NCI-H1105 treated with DMSO at 0.1 percent for 48 hours (cell line): ENCODE results near the gene C11orf71.

ENCODE experiments used
- DNase-seq: peaks from one replicate; lab custom pipeline; 2025; lab: John Stamatoyannopoulos, UW

Gene C11orf71

DNA sequence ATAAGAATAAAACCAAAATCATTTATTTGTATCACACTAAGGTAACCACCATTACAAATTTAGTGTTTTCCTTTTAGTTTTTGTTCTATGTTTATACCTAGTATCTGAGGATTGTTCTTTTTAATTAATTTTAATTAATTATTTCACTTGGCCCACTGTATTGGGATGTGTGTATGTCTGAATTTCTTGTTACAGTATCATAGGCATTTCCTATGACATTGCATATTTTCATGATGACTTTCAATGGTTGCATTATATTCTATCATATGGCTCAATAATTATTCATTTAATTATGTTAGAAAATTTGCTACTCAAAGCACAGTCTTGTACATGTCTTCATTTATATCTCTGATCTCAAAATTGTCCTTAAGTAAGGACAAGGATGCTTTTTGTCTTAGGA, 41.0 kb downstream of the C11orf71 start:
- DNase-seq, result no peak

DNA sequence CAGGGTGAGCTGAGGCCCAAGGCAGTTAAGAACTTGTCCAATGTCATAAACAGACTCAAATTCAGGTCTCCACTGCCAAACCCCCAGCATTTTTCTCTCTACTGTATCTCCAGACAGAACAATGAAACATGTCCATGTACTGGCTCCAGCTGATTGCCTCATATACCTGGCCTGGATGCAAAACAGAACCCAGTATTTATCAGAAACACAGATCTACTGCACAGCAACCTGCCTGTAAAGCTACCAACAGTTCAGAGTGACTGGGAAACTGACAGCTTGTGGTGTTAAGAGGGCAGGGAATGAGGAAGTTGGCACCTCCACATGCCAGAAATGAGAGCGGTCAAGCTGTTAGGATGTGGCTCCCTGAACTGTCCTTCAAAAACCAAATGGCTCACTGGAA, 41.6 kb downstream of the C11orf71 start:
- no peak for DNase-seq

DNA sequence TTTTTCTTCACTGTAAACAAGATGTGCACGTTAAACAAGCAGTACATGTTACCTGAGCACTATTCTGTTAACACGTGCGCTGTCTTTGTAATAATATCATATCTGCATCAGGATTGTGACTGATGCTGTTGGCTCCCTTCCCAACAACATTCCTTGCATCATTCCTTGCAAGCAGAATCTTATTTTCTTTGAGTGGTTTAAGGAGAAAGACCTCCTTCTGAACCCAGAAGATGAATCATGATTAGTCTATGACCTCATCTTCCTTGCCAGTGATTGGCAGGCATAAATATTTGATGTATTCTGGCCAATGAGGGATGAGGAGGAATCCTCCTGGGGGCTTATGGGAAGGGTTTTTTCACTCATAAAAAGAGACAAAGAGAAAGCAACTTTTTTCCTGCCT, 46.2 kb downstream of the C11orf71 start:
- DNase-seq, result no peak

DNA sequence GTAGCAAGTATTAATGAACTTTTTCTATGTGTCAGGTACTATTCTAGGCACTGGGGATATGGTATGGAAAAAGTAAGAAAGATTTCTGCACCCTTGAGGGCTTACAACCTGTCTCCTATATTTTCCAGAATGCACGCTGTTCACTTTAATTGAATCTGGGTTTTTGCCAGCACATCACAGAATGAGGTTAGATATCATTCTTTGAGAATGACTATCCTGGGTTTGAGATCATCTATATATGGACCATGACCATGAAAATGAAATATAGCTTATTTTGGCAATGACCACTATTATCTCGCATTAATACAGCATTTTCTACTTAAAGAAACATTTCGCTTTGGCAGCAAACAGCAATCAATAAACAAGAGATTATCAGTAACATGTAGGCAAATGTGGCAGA, 46.9 kb downstream of the C11orf71 start:
- no peak for DNase-seq

DNA sequence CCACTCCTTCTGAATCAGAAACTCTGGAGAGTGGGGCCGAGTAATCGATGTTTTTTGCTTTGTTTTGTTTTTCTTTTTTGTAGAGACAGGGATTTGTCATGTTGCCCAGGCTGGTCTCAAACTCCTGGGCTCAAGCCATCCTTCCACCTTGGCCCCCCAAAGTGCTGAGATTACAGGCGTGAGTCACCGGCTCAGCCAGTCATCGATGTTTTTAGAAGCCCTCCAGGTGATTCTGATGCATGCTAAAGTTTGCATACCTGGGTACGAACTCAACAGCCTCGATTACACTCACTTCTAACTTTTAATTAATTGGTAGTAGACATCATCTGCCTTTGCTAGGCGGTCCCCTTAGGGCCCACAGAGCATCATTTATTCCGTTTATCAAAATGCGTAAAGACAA, 50.3 kb downstream of the C11orf71 start:
- DNase-seq, result no peak
